Skin of body (tissue), 2 donors: Measurements from ENCODE around the gene ARHGAP24. TPM values are rescaled to one million over a fixed set of nuclear protein-coding genes. Genes with fewer than 3 reads are reported as not detected.
A peak's percentile ranks its signal among the peaks of the same experiment; 100 is the strongest.
"Not testable (repeated sequence)": the region's sequence is repeated elsewhere in the genome, so short reads cannot be mapped to it uniquely, and the experiment has no call there.

ENCODE experiments used
- DNase-seq: peaks from one replicate; lab custom pipeline; 2025; lab: John Stamatoyannopoulos, UW
- total RNA-seq: library from RNA; depleted of rRNA; stranded (reverse); fragments of >200 nt; gene quantifications from one replicate; pipeline ENCODE4 v1.2.3, GENCODE V29; 2014

Gene ARHGAP24
- total RNA-seq, 1 donor from 2014 or later, result 78.8 TPM

DNA sequence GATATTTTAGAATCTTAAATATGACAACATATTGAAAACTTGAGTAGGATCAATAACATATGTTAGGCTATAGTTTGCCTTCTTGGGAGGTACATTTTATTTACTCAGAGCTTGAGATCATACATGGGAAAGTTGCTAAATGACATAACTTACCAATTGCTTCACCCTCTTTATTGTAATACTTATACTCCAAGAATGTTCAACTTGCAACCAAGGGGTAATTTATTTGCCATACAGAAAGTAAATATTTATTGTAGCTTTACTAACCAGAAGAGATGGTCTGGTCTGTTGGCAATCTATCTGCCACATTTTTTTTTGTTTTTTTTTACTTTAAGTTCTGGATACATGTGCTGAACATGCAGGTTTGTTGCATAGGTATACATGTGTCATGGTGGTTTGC, 426.6 kb downstream of the ARHGAP24 start:
- peak; percentile 59 for DNase-seq

DNA sequence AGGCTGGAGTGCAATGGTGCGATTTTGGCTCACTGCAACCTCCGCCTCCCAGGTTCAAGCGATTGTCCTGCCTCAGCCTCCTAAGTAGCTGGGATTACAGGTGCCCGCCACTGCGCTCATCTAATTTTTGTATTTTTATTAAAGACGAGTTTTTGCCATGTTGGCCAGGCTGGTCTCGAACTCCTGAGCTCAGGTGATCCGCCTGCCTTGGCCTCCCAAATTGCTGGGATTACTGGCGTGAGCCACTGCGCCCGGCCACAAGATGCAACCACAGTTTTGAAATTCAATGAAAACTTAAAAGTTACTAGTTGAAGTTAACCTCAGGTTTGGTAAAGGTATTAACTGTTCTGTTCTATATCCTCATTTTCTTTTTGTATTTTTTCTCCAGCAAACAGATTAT, 427.7 kb downstream of the ARHGAP24 start:
- not testable (repeated sequence) for DNase-seq

DNA sequence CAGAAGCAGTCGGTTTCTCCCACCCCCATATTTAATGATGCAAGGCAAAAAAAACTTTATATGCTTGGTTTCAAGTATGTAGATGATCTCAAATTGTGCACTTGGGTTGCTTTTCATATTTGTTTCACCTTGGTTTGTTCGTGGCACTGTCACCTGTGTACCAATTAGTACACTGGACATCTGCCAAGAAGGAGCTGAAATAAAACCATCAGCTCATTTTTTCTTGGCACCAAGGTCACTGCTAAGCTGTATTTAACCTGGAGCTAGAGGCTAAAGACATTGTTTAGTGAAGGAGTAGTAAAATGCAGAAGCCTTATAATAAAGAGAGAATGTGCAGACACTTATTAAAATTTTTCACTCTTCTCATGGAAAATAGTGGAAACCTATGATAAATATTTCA, 430.8 kb downstream of the ARHGAP24 start:
- DNase-seq, result no peak

DNA sequence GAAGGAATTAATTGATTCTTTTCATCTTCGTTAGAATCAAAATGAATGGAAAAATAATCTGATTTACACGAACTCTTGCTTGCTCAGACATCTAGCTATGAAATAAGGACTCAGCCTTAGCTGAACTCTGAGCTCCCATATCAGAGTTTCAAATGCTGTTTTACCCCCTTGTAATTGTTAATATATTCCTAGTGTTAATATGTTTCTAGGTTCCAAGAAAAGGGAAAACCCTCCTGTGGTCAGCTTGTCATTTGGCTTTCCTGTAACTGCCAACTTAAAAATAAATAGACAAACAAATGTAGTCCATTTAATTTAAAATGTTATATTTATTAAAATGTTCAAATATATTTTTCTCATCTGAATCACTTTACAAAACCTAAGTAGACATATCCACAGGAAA, 432.1 kb downstream of the ARHGAP24 start:
- no peak for DNase-seq

DNA sequence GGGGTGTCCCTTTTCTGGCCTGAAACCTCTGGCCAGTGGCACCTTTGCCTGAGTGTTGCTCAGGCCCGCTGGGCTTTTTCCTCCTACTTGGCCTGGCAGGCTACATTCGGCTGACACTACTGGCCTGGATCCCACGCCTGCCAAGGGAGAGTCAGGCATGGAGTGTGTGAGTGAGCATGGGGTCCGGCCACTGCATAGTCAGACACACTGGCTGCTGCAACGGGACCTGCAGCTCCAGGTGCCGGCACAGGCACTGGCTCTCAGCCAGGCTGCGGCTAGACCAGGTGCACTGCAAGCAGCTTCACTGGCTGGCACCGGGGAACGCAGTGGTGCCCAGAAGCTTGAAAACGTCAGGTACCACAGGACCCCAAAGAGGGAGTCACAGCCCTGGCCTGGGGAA, 434.9 kb downstream of the ARHGAP24 start:
- no peak for DNase-seq

DNA sequence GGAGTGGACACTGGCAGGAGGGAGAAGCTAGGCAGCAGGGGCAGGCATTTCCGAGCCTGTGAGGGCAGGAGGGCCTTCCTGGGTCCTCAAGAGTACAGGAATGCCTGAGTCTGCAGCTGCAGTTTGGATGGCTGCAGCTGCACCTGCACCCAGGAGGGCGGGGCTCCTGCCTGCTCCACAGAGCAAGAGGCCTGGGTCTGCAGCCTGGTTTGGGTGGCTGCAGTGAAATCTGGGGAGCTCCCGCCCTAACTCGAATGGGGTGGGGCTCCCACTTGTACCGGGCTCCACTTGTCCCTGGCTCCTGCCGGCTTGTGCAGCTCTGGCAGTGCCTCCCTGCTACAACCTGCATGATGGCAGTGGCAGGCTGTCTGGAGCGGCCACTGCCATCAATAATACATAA, 436.0 kb downstream of the ARHGAP24 start:
- no peak for DNase-seq

DNA sequence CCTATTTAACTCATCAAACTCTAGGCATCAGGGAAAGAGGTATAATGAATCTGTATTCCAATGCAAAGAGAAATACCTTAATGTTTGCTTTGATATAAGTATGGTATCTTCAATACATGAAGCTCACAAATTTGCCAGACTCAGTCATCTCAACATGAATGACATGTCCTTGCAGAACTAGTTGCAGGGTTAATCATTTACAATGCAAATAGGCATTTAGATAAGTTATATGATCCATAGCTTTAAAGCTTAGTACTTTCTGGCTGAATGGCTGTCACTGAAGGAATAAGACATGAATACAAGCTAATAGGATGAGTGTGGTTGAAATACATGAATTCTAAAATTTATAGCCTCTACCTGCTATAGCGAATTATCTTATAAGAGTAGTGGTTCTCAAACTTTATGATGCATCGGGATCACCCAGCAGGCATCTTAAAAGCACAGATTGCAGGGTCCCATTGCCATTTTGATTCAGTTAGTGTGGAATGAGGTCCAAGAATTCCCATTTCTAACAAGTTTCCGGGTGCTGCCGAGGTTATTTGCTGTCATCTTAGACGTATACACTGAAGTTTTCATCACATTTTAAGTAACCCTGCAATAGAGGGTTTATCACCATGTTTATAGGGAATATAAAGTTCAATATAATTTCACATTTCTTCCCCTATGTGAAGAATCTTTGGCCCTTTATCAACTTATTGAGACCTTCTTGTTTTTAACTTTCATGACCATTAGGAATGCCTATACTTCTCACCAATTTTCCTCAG, 439.2 kb downstream of the ARHGAP24 start:
- DNase-seq, result no peak

DNA sequence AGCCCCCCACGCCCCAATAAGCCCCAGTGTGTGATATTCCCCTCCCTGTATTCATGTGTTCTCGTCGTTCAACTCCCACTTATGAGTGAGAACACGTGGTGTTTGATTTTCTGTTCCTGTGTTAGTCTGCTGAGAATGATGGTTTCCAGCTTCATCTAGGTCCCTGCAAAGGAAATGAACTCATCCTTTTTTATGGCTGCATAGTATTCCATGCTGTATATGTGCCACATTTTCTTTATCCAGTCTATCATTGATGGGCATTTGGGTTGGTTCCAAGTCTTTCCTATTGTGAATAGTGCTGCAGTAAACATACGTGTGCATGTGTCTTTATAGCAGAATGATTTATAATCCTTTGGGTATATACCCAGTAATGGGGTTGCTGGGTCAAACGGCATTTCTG, 440.6 kb downstream of the ARHGAP24 start:
- not testable (repeated sequence) for DNase-seq

DNA sequence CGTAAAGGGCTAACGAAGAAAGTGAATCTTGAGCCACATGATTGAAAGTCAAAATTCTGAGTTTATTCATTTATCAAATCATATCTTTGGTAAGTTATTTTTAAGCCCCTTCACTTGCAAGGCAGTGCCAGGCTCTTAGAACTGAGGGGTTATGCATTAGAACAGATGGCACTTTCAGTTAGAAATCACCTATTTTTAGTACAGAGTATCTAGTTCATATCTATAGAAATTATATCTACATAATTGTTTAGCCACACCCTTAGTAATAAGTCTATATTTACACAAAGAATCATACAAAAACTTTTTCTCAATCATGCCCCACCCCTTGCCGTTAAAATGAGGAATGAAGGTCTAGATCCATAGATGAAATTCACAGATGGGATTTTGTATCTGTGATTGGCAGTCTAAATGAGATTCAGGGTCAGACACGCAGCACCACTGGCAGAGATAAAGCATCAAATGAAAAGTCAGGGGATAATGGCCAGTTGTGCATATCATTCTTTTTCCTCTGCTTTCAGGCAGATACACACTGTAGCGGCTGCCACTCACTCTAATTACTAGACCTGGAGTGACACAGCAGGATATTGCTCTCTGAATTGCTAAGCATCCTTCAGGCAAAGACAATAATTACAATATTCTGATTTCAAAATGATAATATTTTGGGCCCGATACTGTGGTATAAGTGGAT, 444.4 kb downstream of the ARHGAP24 start:
- no peak for DNase-seq

DNA sequence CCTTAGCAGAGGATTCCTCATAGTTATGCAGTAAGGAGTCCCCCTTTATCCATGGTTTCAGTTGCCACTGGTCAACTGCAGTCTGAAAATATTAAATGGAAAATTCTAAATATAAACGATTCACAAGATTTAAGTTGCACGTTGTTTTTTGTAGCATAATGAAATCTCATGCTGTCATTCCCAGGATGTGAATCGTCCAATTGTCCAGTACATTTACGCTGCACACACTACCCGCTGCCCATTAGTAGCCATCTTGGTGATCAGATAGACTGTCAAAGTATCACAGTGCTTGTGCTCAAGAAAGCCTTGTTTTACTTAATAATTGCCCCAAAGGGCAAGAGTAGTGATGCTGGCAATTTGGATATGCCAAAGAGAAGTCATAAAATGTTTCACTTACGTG, 450.1 kb downstream of the ARHGAP24 start:
- no peak for DNase-seq

DNA sequence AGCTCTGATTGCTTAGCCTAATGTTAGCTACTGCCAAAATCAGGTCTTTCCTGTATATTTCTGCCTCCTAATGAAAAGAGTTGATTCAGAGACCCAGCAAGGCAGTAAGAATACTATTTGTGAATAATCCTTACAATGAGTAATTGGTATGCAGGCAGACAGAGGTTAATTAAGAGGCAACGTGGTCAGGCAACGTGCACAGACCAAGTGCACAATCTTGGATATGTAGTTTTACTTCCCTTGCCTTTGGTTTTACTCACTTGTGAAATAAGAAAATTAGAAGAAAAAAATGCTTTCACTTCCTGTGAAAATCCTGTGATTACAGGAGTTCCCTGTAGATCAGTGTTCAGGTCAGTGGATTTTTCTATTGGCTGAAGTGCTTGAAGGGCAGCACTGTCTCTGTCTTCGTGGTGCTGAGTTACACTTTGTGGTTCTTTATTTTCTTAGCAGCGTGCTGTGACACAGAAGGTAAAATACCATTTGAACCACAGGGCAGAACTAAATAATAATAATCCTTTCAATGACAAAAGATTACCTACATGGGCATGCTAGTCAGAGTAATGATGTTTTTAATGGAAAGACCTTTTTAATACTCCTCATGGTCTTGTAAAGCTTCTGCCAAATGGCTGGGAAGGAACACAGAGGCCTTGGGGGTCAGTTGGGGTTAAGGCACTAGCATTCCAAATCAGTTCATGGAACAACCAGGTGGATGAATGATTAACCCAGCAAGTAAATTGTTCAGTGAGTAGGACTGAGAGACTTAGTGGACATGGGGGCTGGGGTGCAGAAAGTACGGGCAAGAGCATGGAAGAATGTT, 454.0 kb downstream of the ARHGAP24 start:
- no peak for DNase-seq

DNA sequence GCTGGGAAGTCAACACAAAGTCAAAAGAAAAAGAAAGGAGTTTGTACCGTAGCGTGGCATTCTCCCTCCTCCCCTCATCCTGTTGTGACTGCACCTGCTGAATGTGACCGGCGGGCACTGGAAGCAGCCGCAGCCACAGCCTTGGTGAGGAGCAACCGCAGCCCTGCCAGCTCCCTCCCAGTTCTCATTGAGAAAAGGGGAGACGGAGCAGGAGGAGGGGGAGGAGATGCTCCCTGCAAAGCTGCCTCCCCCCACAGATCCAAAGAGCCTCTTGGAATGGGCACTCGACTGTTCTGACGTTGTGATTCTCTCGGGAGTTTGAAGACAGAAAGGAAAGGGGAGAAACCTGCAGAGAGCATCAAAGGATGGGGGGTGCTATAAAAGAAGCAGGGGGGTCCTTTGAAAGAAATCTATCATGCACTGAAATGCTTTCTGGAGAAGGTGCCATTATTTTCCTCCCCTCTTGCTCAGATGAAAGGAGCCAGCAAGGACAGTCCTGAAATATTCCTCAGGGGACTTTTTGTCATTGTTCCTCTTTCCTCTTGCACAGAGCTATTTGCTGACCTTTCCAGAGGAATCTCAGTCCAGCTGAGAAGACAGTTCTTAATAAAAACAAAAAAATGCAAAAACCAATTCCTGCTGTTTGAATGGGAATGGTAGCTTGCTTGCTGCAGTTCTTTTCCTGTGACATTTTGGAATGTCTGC, 455.2 kb downstream of the ARHGAP24 start:
- no peak for DNase-seq

DNA sequence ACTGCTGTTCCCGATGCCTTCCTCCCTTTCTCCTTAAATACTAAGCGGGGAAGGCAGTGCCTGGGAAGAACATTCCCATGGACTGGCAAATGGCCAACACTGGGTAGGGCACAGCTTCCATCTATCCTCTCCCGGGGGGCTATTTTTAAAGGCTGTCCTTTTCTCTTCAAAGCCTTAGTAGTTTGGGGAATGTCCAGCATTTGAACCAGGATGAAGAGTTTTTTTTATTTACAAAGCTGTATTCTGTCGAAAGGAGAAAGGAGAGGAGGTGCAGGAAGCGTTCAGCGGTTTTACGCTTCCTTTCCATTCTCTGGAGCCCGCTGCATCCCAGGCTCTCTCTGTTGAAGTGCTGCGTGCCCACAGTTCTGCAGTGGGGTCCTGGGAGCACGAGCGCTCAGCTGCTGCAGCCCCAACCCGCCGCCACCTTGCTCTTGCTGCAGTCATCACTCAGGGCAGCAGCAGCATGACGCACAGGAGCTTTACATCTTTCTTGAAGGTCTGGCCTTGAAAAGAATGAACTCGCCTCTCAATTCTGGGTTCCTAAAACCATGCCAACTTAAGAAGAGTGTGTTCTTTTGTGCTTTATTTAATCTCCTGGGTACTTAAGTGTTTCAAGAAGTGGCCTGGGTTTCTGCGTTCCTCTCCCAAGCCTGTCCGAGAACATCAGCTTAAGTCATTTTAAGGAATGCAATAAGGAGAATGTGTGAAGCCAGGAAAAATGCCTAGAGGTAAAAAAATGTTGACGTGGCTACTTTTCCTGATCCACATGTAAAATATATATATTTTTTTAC, 457.7 kb downstream of the ARHGAP24 start:
- no peak for DNase-seq

DNA sequence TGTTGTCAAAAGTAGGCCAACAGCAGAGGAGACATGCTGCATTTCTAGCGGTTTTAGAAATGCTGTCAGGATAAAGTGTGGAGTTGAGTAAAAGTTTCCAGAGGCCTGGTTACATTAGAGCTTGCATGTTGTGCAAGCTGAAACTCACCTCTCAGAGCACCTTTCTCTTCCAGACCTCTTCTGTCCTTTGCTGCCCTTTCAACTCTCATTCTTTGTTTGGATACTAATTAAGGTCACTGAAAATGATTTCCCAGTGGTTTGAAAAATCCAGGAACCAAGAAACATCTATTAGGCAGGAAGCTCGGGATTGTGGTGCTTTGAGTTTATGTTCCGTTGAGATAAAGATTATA, 458.3 kb downstream of the ARHGAP24 start:
- DNase-seq, result no peak

DNA sequence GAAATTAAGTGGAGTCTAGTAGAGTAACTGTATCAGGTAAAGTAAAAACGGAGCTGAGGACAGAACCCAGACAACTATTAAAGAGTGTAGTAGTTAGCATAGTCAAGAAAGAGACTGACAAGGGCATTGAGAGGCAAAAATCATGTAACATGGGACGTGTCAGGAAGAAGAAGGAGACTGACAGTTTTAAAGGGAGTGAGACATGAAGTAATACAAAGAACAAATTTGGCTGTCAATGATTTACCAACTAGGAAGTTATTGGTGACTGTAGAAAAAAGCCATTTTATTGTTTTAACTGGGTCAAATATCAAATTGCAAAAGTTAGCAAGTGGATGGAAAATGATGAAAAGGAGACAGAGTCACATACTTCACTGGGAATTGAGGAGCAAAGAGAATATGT, 462.6 kb downstream of the ARHGAP24 start:
- no peak for DNase-seq

DNA sequence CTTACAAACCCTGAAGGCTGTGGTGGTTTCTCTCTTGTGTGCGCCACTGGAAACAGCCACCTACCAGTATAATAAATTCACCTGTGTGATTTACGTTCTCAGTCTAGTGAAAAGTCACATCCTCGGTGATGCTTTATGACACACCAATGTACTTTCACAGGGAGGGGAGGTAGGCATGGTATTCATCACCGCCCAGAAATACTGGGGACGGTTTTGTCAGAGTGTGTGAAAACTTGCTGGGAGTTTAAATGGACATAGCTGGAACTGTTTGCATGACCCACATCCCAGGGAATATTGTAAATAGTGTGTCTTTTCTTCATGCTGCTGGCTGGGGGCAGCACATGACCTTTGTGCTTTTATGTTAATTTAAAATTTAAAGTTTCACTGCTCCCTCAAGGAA, 463.1 kb downstream of the ARHGAP24 start:
- DNase-seq, result no peak

DNA sequence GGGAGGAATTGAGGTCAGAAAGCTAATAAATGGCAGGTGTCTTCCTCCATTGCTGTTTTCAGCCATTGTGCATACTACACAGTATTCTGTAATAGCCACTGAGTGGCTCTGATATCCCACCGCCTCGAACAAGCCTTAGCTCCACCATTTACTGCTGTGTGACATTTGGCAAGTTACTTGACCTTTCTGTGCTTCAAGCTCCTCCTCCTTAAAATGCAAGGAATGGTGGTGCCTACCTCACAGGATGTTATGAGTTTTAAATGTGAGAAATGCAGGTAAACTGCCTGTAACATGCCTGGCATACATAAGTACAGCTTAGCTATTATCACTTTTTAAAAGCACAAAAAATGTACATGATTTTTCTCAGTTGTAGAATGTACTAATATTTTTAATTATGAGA, 464.0 kb downstream of the ARHGAP24 start:
- DNase-seq, result no peak

DNA sequence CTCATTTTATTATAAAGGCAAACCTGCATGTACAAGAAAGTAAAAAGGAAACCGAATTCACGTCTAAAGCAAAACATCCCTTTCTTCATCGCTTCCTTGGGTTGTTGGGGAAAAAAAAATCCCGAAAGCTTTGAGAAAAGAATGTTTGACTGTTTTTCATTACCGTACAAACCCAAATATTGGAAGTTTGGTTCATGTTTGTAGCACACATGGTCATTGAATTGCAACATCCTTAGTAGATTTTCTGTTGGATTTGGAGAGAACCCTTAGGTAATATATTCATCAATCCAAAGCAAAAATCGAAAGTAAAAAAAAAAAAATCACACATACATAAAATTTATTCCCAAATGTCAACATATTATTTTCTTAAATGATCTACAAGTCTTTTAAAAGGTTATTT, 464.6 kb downstream of the ARHGAP24 start:
- DNase-seq, result peak; percentile 38

DNA sequence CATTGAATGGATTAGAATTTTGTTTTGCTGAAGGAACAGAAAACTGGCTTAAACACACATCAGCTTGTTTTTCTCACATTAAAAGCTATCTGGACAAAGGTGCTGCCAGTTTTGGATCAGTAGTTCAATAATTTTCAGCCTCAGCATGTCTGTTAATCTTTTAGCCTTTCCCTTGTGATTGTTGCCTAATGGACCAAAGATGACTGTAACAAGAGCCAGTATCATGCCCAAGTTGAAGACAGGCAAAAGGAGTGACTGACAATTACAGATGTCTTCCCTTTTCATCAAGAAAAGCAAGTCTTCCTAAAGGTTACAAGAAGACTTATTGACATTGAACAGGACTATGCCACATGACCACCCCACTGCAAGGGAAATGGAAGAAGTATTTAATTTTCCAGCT, 465.2 kb downstream of the ARHGAP24 start:
- no peak for DNase-seq

DNA sequence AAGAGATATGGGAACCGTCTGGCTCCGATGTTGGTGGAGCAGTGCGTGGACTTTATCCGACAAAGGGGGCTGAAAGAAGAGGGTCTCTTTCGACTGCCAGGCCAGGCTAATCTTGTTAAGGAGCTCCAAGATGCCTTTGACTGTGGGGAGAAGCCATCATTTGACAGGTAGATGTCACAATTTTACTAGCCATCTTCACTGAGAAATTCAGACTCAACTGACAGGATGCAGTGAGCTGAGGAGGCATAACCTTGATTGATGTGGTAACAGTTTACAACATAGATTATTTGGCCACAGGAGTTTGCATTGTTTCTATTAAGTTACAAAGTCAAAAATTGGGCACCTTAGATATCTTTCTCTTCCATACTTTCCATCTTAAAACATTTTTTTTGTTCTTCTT, 467.2 kb downstream of the ARHGAP24 start:
- DNase-seq, result no peak

DNA sequence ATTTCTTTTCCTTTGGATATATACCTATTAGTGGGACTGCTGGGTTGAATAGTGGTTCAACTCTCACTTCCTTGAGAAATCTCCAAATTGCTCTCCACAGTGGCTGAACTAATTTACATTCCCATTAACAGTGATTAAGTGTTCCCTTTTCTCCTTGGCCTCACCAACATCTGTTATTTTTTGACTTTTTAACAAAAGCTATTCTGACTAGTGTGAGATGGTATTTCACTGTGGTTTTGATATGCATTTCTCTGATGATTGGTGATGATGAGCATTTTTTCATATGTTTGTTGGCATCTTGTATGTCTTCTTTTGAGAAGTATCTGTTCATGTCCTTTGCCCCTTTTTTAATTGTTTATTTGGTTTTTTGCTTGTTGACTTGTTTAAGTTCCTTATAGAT, 471.9 kb downstream of the ARHGAP24 start:
- DNase-seq, result no peak
